OCI-LY3 (cell line): ENCODE measurements around the gene HS3ST3B1.

Experiments used
- H2AFZ ChIP-seq: fragments of 200-600, 300-600 bp; shearing (Covaris generic); 2 replicates; pipeline ENCODE4 v1.6.0; 2014; ENCODE audit warnings: antibody characterized with exemption, low read depth, low read length
- H3K27ac ChIP-seq: fragments of 200-600, 300-600 bp; sonication (generic); 2 replicates; pipeline ENCODE4 v1.5.1; 2014; ENCODE audit warnings: mild to moderate bottlenecking, low read length, moderate library complexity, mixed read lengths
- H3K27me3 ChIP-seq: fragments of 200-600, 300-600 bp; sonication (generic); 2 replicates; pipeline ENCODE4 v1.6.1; 2014; ENCODE audit warnings: low read depth, low read length, mixed read lengths
- H3K36me3 ChIP-seq: fragments of 200-600, 300-600 bp; sonication (generic); replicated peaks from 2 replicates; pipeline ENCODE3; 2014; ENCODE audit warnings: low read depth, low read length, mixed read lengths
- H3K4me1 ChIP-seq: fragments of 300-600, 200-600 bp; sonication (generic); 2 replicates; pipeline ENCODE4 v1.6.1; 2014; ENCODE audit warnings: low read length, mixed read lengths
- H3K4me2 ChIP-seq: fragments of 200-600, 300-600 bp; sonication (generic); 2 replicates; pipeline ENCODE4 v1.6.1; 2014; ENCODE audit warnings: low read length, mixed read lengths
- H3K4me3 ChIP-seq: fragments of 300-600, 200-600 bp; sonication (generic); 2 replicates; pipeline ENCODE4 v1.5.1; 2014; ENCODE audit warnings: antibody characterized with exemption, mild to moderate bottlenecking, low read length, moderate library complexity
- H3K79me2 ChIP-seq: fragments of 300-600, 200-600 bp; shearing (Covaris generic); 2 replicates; pipeline ENCODE4 v1.6.1; 2014; ENCODE audit warnings: mild to moderate bottlenecking, low read length, mixed read lengths
- H3K9ac ChIP-seq: fragments of 300-600, 200-600 bp; shearing (Covaris generic); 2 replicates; pipeline ENCODE4 v1.6.0; 2014; ENCODE audit warnings: mild to moderate bottlenecking, low read length, moderate library complexity
- H3K9me3 ChIP-seq: fragments of 200-600, 300-600 bp; shearing (Covaris generic); 2 replicates; pipeline ENCODE4 v1.6.1; 2014; ENCODE audit warnings: low read length, mixed read lengths; ENCODE audit not compliant: insufficient read depth
- H4K20me1 ChIP-seq: fragments of 200-600, 300-600 bp; sonication (generic); 2 replicates; pipeline ENCODE4 v1.6.1; 2016; ENCODE audit warnings: low read length, mixed read lengths; ENCODE audit not compliant: insufficient read depth
- CTCF ChIP-seq: fragments of 200-600, 300-600 bp; sonication (generic); IDR thresholded peaks from 2 replicates; pipeline ENCODE4 v1.5.1; 2014; ENCODE audit warnings: antibody characterized with exemption, low read length, low read depth
- EZH2phosphoT487 ChIP-seq: fragments of 200-600 bp; shearing (Covaris generic); IDR thresholded peaks from 2 replicates; pipeline ENCODE4 v1.6.1; 2018; ENCODE audit warnings: antibody characterized with exemption, mixed run types, low read depth

The HS3ST3B1 gene

GRCh38 chr17:14306596-14306995 lies 5.7 kb downstream of the HS3ST3B1 start:
- H3K36me3 ChIP-seq = no peaks in the 10 kb centered on the region
- H3K4me1 ChIP-seq = no peaks in the 10 kb centered on the region
- no peaks in the 10 kb centered on the region for H3K27me3 ChIP-seq
- no peaks in the 10 kb centered on the region for H3K9me3 ChIP-seq
- TF ChIP-seq CTCF = no peak
- no peak for TF ChIP-seq EZH2phosphoT487
- no peak overlapping the region for H3K4me3 ChIP-seq
- H3K4me2 ChIP-seq = no peak overlapping the region
- no peak overlapping the region for H2AFZ ChIP-seq
- no peaks in the 10 kb centered on the region for H4K20me1 ChIP-seq
- H3K27ac ChIP-seq = no peak overlapping the region
- H3K79me2 ChIP-seq = no peaks in the 10 kb centered on the region
- H3K9ac ChIP-seq = no peak overlapping the region

GRCh38 chr17:14307560-14308024 lies 6.7 kb downstream of the HS3ST3B1 start:
- Histone ChIP-seq H3K27ac (no peak overlapping the region), H3K9ac (no peak overlapping the region), H3K79me2 (no peaks in the 10 kb centered on the region), H3K9me3 (no peaks in the 10 kb centered on the region), H3K4me3 (no peak overlapping the region), H3K36me3 (no peaks in the 10 kb centered on the region), H4K20me1 (no peaks in the 10 kb centered on the region), H3K27me3 (no peaks in the 10 kb centered on the region), H3K4me2 (no peak overlapping the region), H3K4me1 (no peaks in the 10 kb centered on the region), H2AFZ (no peak overlapping the region)
- TF ChIP-seq CTCF = no peak
- TF ChIP-seq EZH2phosphoT487 = no peak

GRCh38 chr17:14308636-14308964 lies 7.7 kb downstream of the HS3ST3B1 start:
- no peak for TF ChIP-seq EZH2phosphoT487
- no peak for TF ChIP-seq CTCF
- Histone ChIP-seq H4K20me1 (no peaks in the 10 kb centered on the region), H3K36me3 (no peaks in the 10 kb centered on the region), H3K9ac (no peak overlapping the region), H3K27me3 (no peaks in the 10 kb centered on the region), H3K4me2 (no peak overlapping the region), H3K79me2 (no peaks in the 10 kb centered on the region), H3K4me3 (no peak overlapping the region), H3K4me1 (no peaks in the 10 kb centered on the region), H2AFZ (no peak overlapping the region), H3K27ac (no peak overlapping the region), H3K9me3 (no peaks in the 10 kb centered on the region)

GRCh38 chr17:14308965-14309879 lies 8.3 kb downstream of the HS3ST3B1 start:
- Histone ChIP-seq H3K27ac (no peak overlapping the region), H4K20me1 (no peaks in the 10 kb centered on the region), H3K9ac (no peak overlapping the region), H3K4me1 (no peaks in the 10 kb centered on the region), H3K79me2 (no peaks in the 10 kb centered on the region), H2AFZ (no peak overlapping the region), H3K36me3 (no peaks in the 10 kb centered on the region), H3K9me3 (no peaks in the 10 kb centered on the region), H3K27me3 (no peaks in the 10 kb centered on the region), H3K4me3 (no peak overlapping the region), H3K4me2 (no peak overlapping the region)
- no peak for TF ChIP-seq EZH2phosphoT487
- no peak for TF ChIP-seq CTCF
